Osteoblast (primary cell): ENCODE measurements around the gene ATP13A1. TPM values are rescaled to one million over a fixed set of nuclear protein-coding genes. Genes with fewer than 3 reads are reported as not detected.

Experiments used
- DNase-seq: peaks from one replicate; pipeline ENCODE4 v3.0.0; 2011; ENCODE audit warnings: low spot score, mixed read lengths; ENCODE audit not compliant: insufficient read length; ENCODE audit errors: missing footprints
- H2AFZ ChIP-seq: 2 replicates; pipeline ENCODE4 v1.6.0; 2011; ENCODE audit warnings: mild to moderate bottlenecking, low read length
- H3K27ac ChIP-seq: 2 replicates; pipeline ENCODE4 v1.5.1; 2011; ENCODE audit warnings: mild to moderate bottlenecking, low read depth, low read length, moderate library complexity
- H3K27me3 ChIP-seq: 2 replicates; pipeline ENCODE4 v1.6.0; 2012; ENCODE audit warnings: mild to moderate bottlenecking, control low read depth, inconsistent platforms, low read length, moderate library complexity; ENCODE audit not compliant: insufficient read depth
- H3K36me3 ChIP-seq: 2 replicates; pipeline ENCODE4 v1.5.1; 2011; ENCODE audit warnings: mild to moderate bottlenecking, low read length, control low read depth, moderate library complexity; ENCODE audit not compliant: insufficient read depth
- H3K4me1 ChIP-seq: 2 replicates; pipeline ENCODE4 v1.5.1; 2011; ENCODE audit warnings: mild to moderate bottlenecking, low read length, control low read depth, moderate library complexity; ENCODE audit not compliant: insufficient read depth
- H3K4me2 ChIP-seq: 2 replicates; pipeline ENCODE4 v1.6.0; 2011; ENCODE audit warnings: mild to moderate bottlenecking, low read length; ENCODE audit not compliant: insufficient read depth
- H3K4me3 ChIP-seq: fragments of 200-600 bp; sonication (generic); 3 replicates; pipeline ENCODE4 v1.5.1; 2012; ENCODE audit warnings: mild to moderate bottlenecking, low read length, inconsistent platforms; ENCODE audit not compliant: insufficient read depth
- H3K79me2 ChIP-seq: 2 replicates; pipeline ENCODE4 v1.6.0; 2012; ENCODE audit warnings: mild to moderate bottlenecking, low read length, control low read depth, inconsistent platforms; ENCODE audit not compliant: insufficient read depth
- H3K9me3 ChIP-seq: 2 replicates; pipeline ENCODE4 v1.5.1; 2011; ENCODE audit warnings: low read depth, low read length, control low read depth
- H4K20me1 ChIP-seq: 2 replicates; pipeline ENCODE4 v1.6.0; 2012; ENCODE audit warnings: mild to moderate bottlenecking, low read length, control low read depth; ENCODE audit not compliant: insufficient read depth
- total RNA-seq: library from RNA; depleted of rRNA; stranded (reverse); fragments of >200 nt; gene quantifications from 2 replicates; pipeline ENCODE4 v1.2.3, GENCODE V29; 2012
- TF ChIP-seq, protein P1 (sequence below): IDR thresholded peaks from 2 replicates; pipeline ENCODE4 v1.5.1; 2011; ENCODE audit warnings: mild to moderate bottlenecking, low read depth, low read length, moderate library complexity; ENCODE audit errors: extremely low read depth

The ATP13A1 gene
- total RNA-seq, 1 donor: 65.9 TPM

- H3K79me2 ChIP-seq: no peaks in the 10 kb centered on the region
- no peak overlapping the region for H2AFZ ChIP-seq
- H3K4me2 ChIP-seq: no peak overlapping the region
- H3K36me3 ChIP-seq: peaks cover 71% of the 10 kb centered on the region
- H3K9me3 ChIP-seq: no peaks in the 10 kb centered on the region
- no peak overlapping the region for H3K4me3 ChIP-seq
- H3K27ac ChIP-seq: no peak overlapping the region
- no peaks in the 10 kb centered on the region for H3K27me3 ChIP-seq
- TF ChIP-seq, protein P1, sequence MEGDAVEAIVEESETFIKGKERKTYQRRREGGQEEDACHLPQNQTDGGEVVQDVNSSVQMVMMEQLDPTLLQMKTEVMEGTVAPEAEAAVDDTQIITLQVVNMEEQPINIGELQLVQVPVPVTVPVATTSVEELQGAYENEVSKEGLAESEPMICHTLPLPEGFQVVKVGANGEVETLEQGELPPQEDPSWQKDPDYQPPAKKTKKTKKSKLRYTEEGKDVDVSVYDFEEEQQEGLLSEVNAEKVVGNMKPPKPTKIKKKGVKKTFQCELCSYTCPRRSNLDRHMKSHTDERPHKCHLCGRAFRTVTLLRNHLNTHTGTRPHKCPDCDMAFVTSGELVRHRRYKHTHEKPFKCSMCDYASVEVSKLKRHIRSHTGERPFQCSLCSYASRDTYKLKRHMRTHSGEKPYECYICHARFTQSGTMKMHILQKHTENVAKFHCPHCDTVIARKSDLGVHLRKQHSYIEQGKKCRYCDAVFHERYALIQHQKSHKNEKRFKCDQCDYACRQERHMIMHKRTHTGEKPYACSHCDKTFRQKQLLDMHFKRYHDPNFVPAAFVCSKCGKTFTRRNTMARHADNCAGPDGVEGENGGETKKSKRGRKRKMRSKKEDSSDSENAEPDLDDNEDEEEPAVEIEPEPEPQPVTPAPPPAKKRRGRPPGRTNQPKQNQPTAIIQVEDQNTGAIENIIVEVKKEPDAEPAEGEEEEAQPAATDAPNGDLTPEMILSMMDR: no peak
- peaks cover 4% of the 10 kb centered on the region for H4K20me1 ChIP-seq
- no peak for DNase-seq
- no peaks in the 10 kb centered on the region for H3K4me1 ChIP-seq
Observed at GRCh38 chr19:19650331-19650730, 13.1 kb downstream of the ATP13A1 start.

DNA sequence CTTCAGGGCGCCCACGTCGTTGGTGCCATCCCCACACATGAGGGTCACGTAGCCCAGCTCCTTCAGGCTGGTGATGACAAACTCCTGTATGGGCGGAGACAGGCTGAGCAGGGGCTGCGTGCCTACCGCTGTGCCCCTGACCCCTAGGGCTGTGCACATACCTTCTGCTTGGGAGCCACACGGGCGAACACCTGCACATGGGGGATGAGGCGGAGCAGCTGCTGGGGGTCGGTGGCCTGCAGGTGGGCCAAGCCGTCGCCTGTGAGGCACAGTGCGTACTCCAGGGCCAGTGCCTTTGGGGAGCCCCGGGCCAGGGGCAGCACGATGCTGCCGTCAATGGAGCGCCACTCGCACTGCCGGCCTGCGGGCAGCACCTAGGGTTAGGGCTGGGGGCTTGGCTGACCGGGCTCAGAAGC is 13.9 kb downstream of the ATP13A1 start:
- Histone ChIP-seq H3K4me1 (no peaks in the 10 kb centered on the region), H3K79me2 (no peaks in the 10 kb centered on the region), H4K20me1 (peaks cover 4% of the 10 kb centered on the region), H3K4me2 (no peak overlapping the region), H3K4me3 (no peak overlapping the region), H2AFZ (no peak overlapping the region), H3K27ac (no peak overlapping the region), H3K9me3 (no peaks in the 10 kb centered on the region), H3K27me3 (no peaks in the 10 kb centered on the region), H3K36me3 (peaks cover 71% of the 10 kb centered on the region)
- DNase-seq: peak; percentile 65
- TF ChIP-seq, protein P1: no peak

DNA sequence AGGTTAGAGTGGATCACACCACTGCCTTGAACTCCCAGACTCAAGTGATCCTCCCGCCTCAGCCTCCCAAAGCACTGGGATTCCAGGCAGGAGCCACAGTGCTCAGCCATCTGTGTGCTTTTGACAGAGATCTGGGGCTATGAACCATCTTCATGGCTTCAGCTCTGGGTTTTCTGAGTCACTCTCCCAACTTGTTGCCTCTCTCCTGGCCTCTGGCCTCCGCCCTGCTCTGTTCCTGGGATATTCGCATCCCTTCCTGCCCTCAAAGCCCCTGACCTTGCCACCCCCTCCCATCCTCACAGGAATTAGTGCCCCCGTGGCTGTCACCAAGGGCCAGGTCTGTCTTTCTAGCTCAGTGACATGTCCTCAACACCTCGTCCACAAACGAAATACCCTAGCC is 14.3 kb downstream of the ATP13A1 start:
- no peak overlapping the region for H3K4me2 ChIP-seq
- H3K4me1 ChIP-seq: no peaks in the 10 kb centered on the region
- TF ChIP-seq, protein P1: no peak
- no peaks in the 10 kb centered on the region for H3K9me3 ChIP-seq
- DNase-seq: peak; percentile 78
- H3K4me3 ChIP-seq: no peak overlapping the region
- no peak overlapping the region for H2AFZ ChIP-seq
- H3K79me2 ChIP-seq: no peaks in the 10 kb centered on the region
- peaks cover 66% of the 10 kb centered on the region for H3K36me3 ChIP-seq
- H3K27me3 ChIP-seq: no peaks in the 10 kb centered on the region
- H4K20me1 ChIP-seq: peaks cover 4% of the 10 kb centered on the region
- no peak overlapping the region for H3K27ac ChIP-seq

DNA sequence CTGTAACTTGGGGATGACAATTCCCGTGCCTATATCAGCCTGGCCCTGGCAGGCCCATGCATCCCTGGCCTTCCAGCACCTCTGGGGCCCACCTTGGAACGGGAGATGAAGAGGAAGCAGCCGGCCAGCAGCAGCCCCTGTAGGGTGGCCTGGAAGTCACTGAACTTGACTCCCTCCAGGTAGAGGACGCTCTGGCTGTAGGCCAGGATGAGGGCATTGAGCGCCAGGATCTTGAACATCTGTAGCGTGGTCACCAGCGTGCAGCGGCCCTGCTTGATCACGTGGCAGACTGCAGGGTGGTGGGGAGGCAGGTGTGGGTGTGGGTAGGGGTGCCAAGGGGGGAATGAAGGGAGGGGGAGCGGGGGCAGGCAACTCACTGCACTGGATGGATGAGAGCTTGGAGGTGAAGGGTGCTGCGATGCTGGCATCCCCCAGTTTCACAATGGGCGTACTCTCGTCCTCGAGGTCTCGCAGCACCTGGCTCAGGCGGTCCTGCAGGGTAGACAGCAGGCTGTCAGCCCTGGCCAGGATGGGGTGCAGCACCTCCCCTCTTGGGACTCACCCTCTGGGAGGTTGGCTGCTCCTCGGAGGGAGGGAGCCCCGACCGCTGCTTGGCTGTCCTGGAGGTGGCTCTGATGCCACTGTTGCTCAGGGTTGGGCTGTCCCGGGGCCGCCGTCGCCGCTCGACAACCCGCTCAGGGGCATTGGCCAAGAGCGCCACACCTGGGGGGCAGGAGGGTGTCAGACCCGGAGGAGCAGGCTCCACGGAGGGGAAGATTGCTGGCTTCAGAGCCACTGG is 16.2 kb downstream of the ATP13A1 start:
- peak; percentile 77 for DNase-seq
- peaks cover 52% of the 10 kb centered on the region for H3K36me3 ChIP-seq
- H3K9me3 ChIP-seq: no peaks in the 10 kb centered on the region
- H2AFZ ChIP-seq: no peak overlapping the region
- H4K20me1 ChIP-seq: peaks cover 4% of the 10 kb centered on the region
- no peak overlapping the region for H3K4me3 ChIP-seq
- peaks cover 8% of the 10 kb centered on the region for H3K4me1 ChIP-seq
- no peaks in the 10 kb centered on the region for H3K27me3 ChIP-seq
- H3K27ac ChIP-seq: no peak overlapping the region
- TF ChIP-seq, protein P1: no peak
- H3K79me2 ChIP-seq: peaks cover 8% of the 10 kb centered on the region
- no peak overlapping the region for H3K4me2 ChIP-seq
